GM23338 (cell line): ENCODE results near the gene MIAT.

Experiments used
- CREB1 ChIP-seq: fragments of 250-450 bp; sonication (Bioruptor Pico); IDR thresholded peaks from 2 replicates; pipeline ENCODE4 v1.5.0; 2020; ENCODE audit warnings: low read depth, mild to moderate bottlenecking, moderate library complexity
- ETS1 ChIP-seq: IDR thresholded peaks from 2 replicates; pipeline ENCODE4 v1.6.1; 2016; ENCODE audit warnings: antibody characterized with exemption
- EZH2 ChIP-seq: fragments of 200-600 bp; sonication (generic); IDR thresholded peaks from one replicate; pipeline ENCODE4 v1.8.0; 2017; ENCODE audit warnings: antibody characterized with exemption, mild to moderate bottlenecking, low read depth; ENCODE audit not compliant: unreplicated experiment
- EZH2phosphoT487 ChIP-seq: fragments of 200-600 bp; sonication (generic); IDR thresholded peaks from one replicate; pipeline ENCODE4 v1.8.1; 2018; ENCODE audit warnings: antibody characterized with exemption; ENCODE audit not compliant: unreplicated experiment
- JUNB ChIP-seq: IDR thresholded peaks from one replicate; pipeline ENCODE4 v1.6.1; 2016; ENCODE audit warnings: antibody characterized with exemption; ENCODE audit not compliant: unreplicated experiment
- NANOG ChIP-seq: IDR thresholded peaks from 2 replicates; pipeline ENCODE4 v1.6.1; 2016; ENCODE audit warnings: antibody characterized with exemption, borderline replicate concordance
- POLR2AphosphoS5 ChIP-seq: IDR thresholded peaks from 2 replicates; pipeline ENCODE4 v1.6.1; 2016; ENCODE audit warnings: antibody characterized with exemption, low read depth
- REST ChIP-seq: IDR thresholded peaks from one replicate; pipeline ENCODE4 v1.6.1; 2018; ENCODE audit warnings: antibody characterized with exemption; ENCODE audit not compliant: unreplicated experiment
- STAT1 ChIP-seq: IDR thresholded peaks from one replicate; pipeline ENCODE4 v1.6.1; 2016; ENCODE audit warnings: antibody characterized with exemption; ENCODE audit not compliant: unreplicated experiment
- ZNF114 ChIP-seq: fragments of 250-450 bp; sonication (Bioruptor Pico); IDR thresholded peaks from 2 replicates; pipeline ENCODE4 v1.5.0; 2020; ENCODE audit warnings: mild to moderate bottlenecking, moderate library complexity
- ZNF331 ChIP-seq: fragments of 250-450 bp; sonication (Bioruptor Pico); IDR thresholded peaks from 2 replicates; pipeline ENCODE4 v1.5.0; 2020; ENCODE audit warnings: low read depth, mild to moderate bottlenecking, moderate library complexity
- TF ChIP-seq, protein P1 (sequence below), 2 experiments: fragments of 200-600 bp in 1 of 2; sonication (generic) in 1 of 2; conservative IDR thresholded peaks; 2 replicates each; pipeline versions ENCODE4 v1.5.1 to v1.6.1; 2016 to 2017; ENCODE audit warnings: antibody characterized with exemption in 2 of 2, low read depth in 2 of 2, mild to moderate bottlenecking in 2 of 2, moderate library complexity in 1 of 2
- TF ChIP-seq, protein P2 (sequence below): fragments of 250-450 bp; sonication (Bioruptor Pico); IDR thresholded peaks from 2 replicates; pipeline ENCODE4 v1.5.0; 2020; ENCODE audit warnings: mild to moderate bottlenecking, moderate library complexity

GRCh38 chr22:26618455-26618854 lies 38.9 kb upstream of the MIAT start:
- TF ChIP-seq, protein P1, sequence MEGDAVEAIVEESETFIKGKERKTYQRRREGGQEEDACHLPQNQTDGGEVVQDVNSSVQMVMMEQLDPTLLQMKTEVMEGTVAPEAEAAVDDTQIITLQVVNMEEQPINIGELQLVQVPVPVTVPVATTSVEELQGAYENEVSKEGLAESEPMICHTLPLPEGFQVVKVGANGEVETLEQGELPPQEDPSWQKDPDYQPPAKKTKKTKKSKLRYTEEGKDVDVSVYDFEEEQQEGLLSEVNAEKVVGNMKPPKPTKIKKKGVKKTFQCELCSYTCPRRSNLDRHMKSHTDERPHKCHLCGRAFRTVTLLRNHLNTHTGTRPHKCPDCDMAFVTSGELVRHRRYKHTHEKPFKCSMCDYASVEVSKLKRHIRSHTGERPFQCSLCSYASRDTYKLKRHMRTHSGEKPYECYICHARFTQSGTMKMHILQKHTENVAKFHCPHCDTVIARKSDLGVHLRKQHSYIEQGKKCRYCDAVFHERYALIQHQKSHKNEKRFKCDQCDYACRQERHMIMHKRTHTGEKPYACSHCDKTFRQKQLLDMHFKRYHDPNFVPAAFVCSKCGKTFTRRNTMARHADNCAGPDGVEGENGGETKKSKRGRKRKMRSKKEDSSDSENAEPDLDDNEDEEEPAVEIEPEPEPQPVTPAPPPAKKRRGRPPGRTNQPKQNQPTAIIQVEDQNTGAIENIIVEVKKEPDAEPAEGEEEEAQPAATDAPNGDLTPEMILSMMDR (conservative IDR thresholded peaks at IDR 0.05; ENCODE audit: low read depth in 2 of 2): no peak
- no peak for TF ChIP-seq REST
- no peak for TF ChIP-seq NANOG
- no peak for TF ChIP-seq ZNF114 (CRISPR knock-in tag)
- TF ChIP-seq EZH2: no peak
- TF ChIP-seq POLR2AphosphoS5: no peak
- no peak for TF ChIP-seq JUNB
- TF ChIP-seq ETS1: no peak
- no peak for TF ChIP-seq EZH2phosphoT487
- TF ChIP-seq ZNF331 (CRISPR knock-in tag): no peak
- TF ChIP-seq, protein P2, sequence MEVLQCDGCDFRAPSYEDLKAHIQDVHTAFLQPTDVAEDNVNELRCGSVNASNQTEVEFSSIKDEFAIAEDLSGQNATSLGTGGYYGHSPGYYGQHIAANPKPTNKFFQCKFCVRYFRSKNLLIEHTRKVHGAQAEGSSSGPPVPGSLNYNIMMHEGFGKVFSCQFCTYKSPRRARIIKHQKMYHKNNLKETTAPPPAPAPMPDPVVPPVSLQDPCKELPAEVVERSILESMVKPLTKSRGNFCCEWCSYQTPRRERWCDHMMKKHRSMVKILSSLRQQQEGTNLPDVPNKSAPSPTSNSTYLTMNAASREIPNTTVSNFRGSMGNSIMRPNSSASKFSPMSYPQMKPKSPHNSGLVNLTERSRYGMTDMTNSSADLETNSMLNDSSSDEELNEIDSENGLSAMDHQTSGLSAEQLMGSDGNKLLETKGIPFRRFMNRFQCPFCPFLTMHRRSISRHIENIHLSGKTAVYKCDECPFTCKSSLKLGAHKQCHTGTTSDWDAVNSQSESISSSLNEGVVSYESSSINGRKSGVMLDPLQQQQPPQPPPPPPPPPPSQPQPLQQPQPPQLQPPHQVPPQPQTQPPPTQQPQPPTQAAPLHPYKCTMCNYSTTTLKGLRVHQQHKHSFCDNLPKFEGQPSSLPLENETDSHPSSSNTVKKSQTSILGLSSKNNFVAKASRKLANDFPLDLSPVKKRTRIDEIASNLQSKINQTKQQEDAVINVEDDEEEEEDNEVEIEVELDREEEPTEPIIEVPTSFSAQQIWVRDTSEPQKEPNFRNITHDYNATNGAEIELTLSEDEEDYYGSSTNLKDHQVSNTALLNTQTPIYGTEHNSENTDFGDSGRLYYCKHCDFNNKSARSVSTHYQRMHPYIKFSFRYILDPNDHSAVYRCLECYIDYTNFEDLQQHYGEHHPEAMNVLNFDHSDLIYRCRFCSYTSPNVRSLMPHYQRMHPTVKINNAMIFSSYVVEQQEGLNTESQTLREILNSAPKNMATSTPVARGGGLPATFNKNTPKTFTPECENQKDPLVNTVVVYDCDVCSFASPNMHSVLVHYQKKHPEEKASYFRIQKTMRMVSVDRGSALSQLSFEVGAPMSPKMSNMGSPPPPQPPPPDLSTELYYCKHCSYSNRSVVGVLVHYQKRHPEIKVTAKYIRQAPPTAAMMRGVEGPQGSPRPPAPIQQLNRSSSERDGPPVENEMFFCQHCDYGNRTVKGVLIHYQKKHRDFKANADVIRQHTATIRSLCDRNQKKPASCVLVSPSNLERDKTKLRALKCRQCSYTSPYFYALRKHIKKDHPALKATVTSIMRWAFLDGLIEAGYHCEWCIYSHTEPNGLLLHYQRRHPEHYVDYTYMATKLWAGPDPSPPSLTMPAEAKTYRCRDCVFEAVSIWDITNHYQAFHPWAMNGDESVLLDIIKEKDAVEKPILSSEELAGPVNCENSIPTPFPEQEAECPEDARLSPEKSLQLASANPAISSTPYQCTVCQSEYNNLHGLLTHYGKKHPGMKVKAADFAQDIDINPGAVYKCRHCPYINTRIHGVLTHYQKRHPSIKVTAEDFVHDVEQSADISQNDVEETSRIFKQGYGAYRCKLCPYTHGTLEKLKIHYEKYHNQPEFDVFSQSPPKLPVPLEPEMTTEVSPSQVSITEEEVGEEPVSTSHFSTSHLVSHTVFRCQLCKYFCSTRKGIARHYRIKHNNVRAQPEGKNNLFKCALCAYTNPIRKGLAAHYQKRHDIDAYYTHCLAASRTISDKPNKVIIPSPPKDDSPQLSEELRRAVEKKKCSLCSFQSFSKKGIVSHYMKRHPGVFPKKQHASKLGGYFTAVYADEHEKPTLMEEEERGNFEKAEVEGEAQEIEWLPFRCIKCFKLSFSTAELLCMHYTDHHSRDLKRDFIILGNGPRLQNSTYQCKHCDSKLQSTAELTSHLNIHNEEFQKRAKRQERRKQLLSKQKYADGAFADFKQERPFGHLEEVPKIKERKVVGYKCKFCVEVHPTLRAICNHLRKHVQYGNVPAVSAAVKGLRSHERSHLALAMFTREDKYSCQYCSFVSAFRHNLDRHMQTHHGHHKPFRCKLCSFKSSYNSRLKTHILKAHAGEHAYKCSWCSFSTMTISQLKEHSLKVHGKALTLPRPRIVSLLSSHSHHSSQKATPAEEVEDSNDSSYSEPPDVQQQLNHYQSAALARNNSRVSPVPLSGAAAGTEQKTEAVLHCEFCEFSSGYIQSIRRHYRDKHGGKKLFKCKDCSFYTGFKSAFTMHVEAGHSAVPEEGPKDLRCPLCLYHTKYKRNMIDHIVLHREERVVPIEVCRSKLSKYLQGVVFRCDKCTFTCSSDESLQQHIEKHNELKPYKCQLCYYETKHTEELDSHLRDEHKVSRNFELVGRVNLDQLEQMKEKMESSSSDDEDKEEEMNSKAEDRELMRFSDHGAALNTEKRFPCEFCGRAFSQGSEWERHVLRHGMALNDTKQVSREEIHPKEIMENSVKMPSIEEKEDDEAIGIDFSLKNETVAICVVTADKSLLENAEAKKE: no peak
- TF ChIP-seq CREB1 (CRISPR knock-in tag): no peak
- no peak for TF ChIP-seq STAT1
